Smooth muscle cell (in vitro differentiated cells): ENCODE results near the gene DAGLA. TPM values are rescaled to one million over a fixed set of nuclear protein-coding genes. Genes with fewer than 3 reads are reported as not detected.

Source experiments
- DNase-seq: peaks from one replicate; lab custom pipeline; 2025; ENCODE audit not compliant: unreplicated experiment; lab: John Stamatoyannopoulos, UW
- H2AFZ ChIP-seq: fragments of 200-600 bp; sonication (generic); 2 replicates; pipeline ENCODE4 v1.6.0; 2016; ENCODE audit warnings: antibody characterized with exemption, low read depth, mild to moderate bottlenecking
- H3F3A ChIP-seq: fragments of 200-600 bp; sonication (generic); 2 replicates; pipeline ENCODE4 v1.6.0; 2017; ENCODE audit warnings: antibody characterized with exemption, low read depth
- H3K27ac ChIP-seq: fragments of 200-600 bp; sonication (generic); 2 replicates; pipeline ENCODE4 v1.5.1; 2016; ENCODE audit warnings: low read depth, mild to moderate bottlenecking
- H3K27me3 ChIP-seq: fragments of 200-600 bp; sonication (generic); 2 replicates; pipeline ENCODE4 v1.6.1; 2016; ENCODE audit warnings: low read depth, mild to moderate bottlenecking
- H3K36me3 ChIP-seq: fragments of 200-600 bp; sonication (generic); 2 replicates; pipeline ENCODE4 v1.5.1; 2016; ENCODE audit warnings: low read depth
- H3K4me1 ChIP-seq: fragments of 200-600 bp; sonication (generic); 2 replicates; pipeline ENCODE4 v1.5.1; 2016; ENCODE audit warnings: low read depth
- H3K4me2 ChIP-seq: fragments of 200-600 bp; sonication (generic); 2 replicates; pipeline ENCODE4 v1.6.0; 2016; ENCODE audit warnings: mild to moderate bottlenecking
- H3K4me3 ChIP-seq: fragments of 200-600 bp; sonication (generic); 2 replicates; pipeline ENCODE4 v1.5.1; 2016; ENCODE audit warnings: mild to moderate bottlenecking
- H3K79me2 ChIP-seq: fragments of 200-600 bp; sonication (generic); 2 replicates; pipeline ENCODE4 v1.6.0; 2016; ENCODE audit warnings: low read depth, mild to moderate bottlenecking
- H3K9ac ChIP-seq: fragments of 200-600 bp; sonication (generic); 2 replicates; pipeline ENCODE4 v1.6.0; 2016; ENCODE audit warnings: low read depth
- H3K9me3 ChIP-seq: fragments of 200-600 bp; sonication (generic); replicated peaks from 2 replicates; pipeline ENCODE4 v1.5.1; 2016; ENCODE audit warnings: low read depth
- H4K20me1 ChIP-seq: fragments of 200-600 bp; sonication (generic); 2 replicates; pipeline ENCODE4 v1.6.0; 2016; ENCODE audit warnings: low read depth
- WGBS: methylation state at CpG from one replicate; pipeline ENCODE4 v1.1.7; 2016; ENCODE audit warnings: low lambda C conversion rate; 5-methylcytosine and 5-hydroxymethylcytosine counted together
- polyA plus RNA-seq: library from polyadenylated mRNA; unstranded; fragments of >200 nt; fragmentation: Nextera tagmentation; extraction: Ambion mirVana; gene quantifications from 2 replicates; pipeline ENCODE4 v1.2.1, GENCODE V29; 2016
- total RNA-seq: library from RNA; depleted of rRNA; stranded (reverse); fragments of >200 nt; gene quantifications from 2 replicates; pipeline ENCODE4 v1.2.3, GENCODE V29; 2014
- TF ChIP-seq, protein P1 (sequence below): fragments of 200-600 bp; sonication (generic); IDR thresholded peaks from 2 replicates; pipeline ENCODE4 v1.5.1; 2017; ENCODE audit warnings: borderline replicate concordance, mild to moderate bottlenecking, antibody characterized with exemption; ENCODE audit not compliant: insufficient read depth, poor library complexity, severe bottlenecking

The DAGLA gene
- total and polyA plus RNA-seq, 2 experiments from 2014 or later = 1.3 to 3.9 TPM

DNA sequence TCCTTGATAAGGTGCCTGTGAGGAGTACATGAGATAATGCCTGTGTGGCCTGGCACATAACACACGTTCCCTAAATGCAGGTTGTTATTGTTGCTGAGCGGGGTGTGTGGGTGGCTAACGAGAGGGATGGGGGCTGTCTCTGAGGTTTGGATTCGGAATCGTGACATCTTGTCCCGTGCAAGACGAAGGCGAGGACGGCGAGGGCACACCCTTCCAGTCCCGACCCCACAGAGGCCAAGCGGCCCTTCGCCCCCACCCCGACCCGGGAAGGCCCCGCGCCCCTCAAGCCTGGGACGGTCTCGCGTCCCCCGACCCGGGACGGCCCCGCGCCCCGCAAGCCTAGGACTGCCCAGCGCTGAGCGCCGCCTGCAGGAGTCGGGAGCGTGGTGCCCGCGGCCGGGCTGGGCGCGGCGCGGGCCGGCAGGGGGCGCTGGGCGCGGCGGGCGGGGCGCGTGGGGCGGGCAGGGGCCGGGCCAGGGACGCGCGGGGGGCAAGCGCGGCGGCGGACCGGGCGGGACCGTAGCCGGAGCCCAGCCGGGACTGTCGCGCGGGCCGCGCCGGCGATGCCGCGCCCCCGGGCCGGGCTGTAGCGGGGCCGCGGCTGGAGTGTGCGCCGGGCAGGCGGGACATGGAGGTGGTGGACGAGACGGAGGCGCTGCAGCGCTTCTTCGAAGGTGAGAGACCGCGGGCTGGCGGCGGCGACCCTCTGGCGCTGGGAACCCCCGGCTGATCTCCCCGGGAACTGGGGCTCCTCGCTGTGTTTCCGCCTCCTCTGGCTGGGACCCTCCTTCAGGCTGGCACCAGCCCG is 72.1 kb downstream of the DAGLA start, which contains the start of gene MYRF:
TSS of gene MYRF (plus strand) at position 520 of the 808 bp plus-strand sequence. CDS start at position 629, 109 bp downstream.
- Histone ChIP-seq H3K9me3 (no peaks in the 10 kb centered on the region), H4K20me1 (no peaks in the 10 kb centered on the region), H3K9ac (peak within 1 kb of the TSS; percentile 56), H3K36me3 (no peaks in the 10 kb centered on the region), H2AFZ (peak within 1 kb of the TSS; percentile 66), H3F3A (peaks cover 8% of the 10 kb centered on the region), H3K79me2 (peaks cover 43% of the 10 kb centered on the region), H3K27ac (peak within 1 kb of the TSS; percentile 60), H3K4me2 (peak within 1 kb of the TSS; percentile 89), H3K4me1 (peaks cover 40% of the 10 kb centered on the region), H3K4me3 (peak within 1 kb of the TSS; percentile 79), H3K27me3 (no peaks in the 10 kb centered on the region)
- TF ChIP-seq, protein P1, sequence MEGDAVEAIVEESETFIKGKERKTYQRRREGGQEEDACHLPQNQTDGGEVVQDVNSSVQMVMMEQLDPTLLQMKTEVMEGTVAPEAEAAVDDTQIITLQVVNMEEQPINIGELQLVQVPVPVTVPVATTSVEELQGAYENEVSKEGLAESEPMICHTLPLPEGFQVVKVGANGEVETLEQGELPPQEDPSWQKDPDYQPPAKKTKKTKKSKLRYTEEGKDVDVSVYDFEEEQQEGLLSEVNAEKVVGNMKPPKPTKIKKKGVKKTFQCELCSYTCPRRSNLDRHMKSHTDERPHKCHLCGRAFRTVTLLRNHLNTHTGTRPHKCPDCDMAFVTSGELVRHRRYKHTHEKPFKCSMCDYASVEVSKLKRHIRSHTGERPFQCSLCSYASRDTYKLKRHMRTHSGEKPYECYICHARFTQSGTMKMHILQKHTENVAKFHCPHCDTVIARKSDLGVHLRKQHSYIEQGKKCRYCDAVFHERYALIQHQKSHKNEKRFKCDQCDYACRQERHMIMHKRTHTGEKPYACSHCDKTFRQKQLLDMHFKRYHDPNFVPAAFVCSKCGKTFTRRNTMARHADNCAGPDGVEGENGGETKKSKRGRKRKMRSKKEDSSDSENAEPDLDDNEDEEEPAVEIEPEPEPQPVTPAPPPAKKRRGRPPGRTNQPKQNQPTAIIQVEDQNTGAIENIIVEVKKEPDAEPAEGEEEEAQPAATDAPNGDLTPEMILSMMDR = peak; percentile 44
- WGBS = 7% methylated on average over 45 of the region's 93 CpGs
- DNase-seq = peak; percentile 42

DNA sequence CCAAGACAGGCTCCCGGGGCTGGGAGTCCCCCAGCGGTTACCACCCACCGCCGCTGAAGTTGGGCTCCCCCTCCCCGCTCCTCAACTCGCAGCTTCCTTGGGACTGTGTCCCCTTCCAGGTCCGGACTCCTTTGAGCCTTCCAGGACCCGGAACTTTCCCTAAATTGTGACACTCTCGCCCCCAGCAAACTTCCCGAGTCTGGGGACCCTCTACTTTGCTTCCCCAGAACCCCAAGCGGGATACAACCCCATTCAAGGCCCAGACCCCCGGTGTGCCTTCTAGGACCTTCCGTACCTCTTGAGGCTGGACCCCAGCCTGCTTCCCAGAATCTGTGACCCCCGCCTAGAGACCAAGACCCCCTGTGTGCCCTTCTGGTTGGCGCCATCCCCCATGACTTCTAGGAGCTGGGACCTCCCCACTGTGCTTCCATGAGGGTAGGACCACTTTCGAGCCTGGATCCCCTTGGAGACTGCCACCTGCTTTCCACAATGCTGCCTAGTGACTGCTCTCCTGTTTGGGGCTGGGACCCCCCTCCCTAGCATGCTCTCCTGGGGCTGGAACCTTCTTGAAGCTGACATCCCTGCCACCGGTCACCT is 72.8 kb downstream of the DAGLA start:
- Histone ChIP-seq H3K4me3 (peak overlapping the region; percentile 79), H3K9ac (peak overlapping the region; percentile 56), H3F3A (peaks cover 8% of the 10 kb centered on the region), H3K4me2 (peak overlapping the region; percentile 89), H2AFZ (peak overlapping the region; percentile 66), H3K27me3 (no peaks in the 10 kb centered on the region), H3K4me1 (peaks cover 40% of the 10 kb centered on the region), H3K27ac (peak overlapping the region; percentile 60), H3K36me3 (no peaks in the 10 kb centered on the region), H3K79me2 (peaks cover 48% of the 10 kb centered on the region), H3K9me3 (no peaks in the 10 kb centered on the region), H4K20me1 (peaks cover 5% of the 10 kb centered on the region)
- DNase-seq = no peak
- 31% methylated on average over 14 of the region's 17 CpGs for WGBS
- TF ChIP-seq, protein P1 = no peak

DNA sequence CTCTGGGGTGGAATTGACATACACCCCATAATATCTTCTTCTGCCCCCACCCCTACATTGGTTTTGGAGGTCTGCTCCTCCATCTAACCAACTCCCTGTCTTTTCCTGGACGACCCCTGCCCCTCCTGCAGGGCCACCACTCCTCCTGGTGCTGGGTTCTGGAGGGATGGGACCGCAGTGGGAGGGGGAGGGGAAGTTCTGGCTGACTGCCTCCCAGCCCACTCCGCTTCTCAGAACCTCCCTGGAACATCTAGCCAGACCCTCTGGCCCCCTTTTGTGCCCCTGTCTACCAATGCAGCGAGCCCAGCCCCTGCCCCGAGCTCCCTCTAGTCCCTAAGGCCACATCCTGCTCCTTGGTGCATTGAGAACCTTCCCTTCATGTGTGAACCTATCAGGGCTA is 73.5 kb downstream of the DAGLA start:
- Histone ChIP-seq H3K4me2 (peak overlapping the region; percentile 89), H3K4me3 (peak overlapping the region; percentile 79), H4K20me1 (peaks cover 11% of the 10 kb centered on the region), H2AFZ (no peak overlapping the region), H3K79me2 (peaks cover 53% of the 10 kb centered on the region), H3K9me3 (no peaks in the 10 kb centered on the region), H3K9ac (peak overlapping the region; percentile 56), H3K27ac (peak overlapping the region; percentile 60), H3K36me3 (no peaks in the 10 kb centered on the region), H3F3A (peaks cover 8% of the 10 kb centered on the region), H3K4me1 (peaks cover 40% of the 10 kb centered on the region), H3K27me3 (no peaks in the 10 kb centered on the region)
- DNase-seq = no peak
- 43% methylated on average over 5 of the region's 5 CpGs for WGBS
- TF ChIP-seq, protein P1 = no peak
